Testis (tissue), 5 donors: ENCODE results near the gene NCOR1. TPM values are rescaled to one million over a fixed set of nuclear protein-coding genes. Genes with fewer than 3 reads are reported as not detected.

ENCODE experiments used
- DNase-seq: peaks from one replicate; pipeline ENCODE4 v3.0.0-alpha.2; 2019
- H3K27ac ChIP-seq, 2 donors: fragments of 200-600 bp; sonication (generic); one replicate each; pipeline ENCODE4 v1.5.1; 2019
- H3K27me3 ChIP-seq: fragments of 200-600 bp; sonication (generic); one replicate; pipeline ENCODE4 v1.5.1; 2019
- H3K36me3 ChIP-seq: fragments of 200-600 bp; sonication (generic); one replicate; pipeline ENCODE4 v1.5.1; 2017; ENCODE audit warnings: low read depth; ENCODE audit errors: missing control alignments
- H3K4me1 ChIP-seq: fragments of 200-600 bp; sonication (generic); one replicate; pipeline ENCODE4 v1.5.1; 2019
- H3K4me3 ChIP-seq, 2 donors: fragments of 200-600 bp; sonication (generic); one replicate each; pipeline ENCODE4 v1.5.1; 2017 to 2019
- H3K9me3 ChIP-seq: fragments of 200-600 bp; sonication (generic); one replicate; pipeline ENCODE4 v1.5.1; 2017
- CTCF ChIP-seq, 3 experiments: fragments of 450-650 bp in 2 of 3; fragments of 200-600 bp in 1 of 3; sonication (generic) in 1 of 3; IDR thresholded peaks; one replicate each; pipeline ENCODE4 v1.5.1; 2016 to 2019; ENCODE audit warnings: antibody characterized with exemption in 3 of 3, mild to moderate bottlenecking in 2 of 3, moderate library complexity in 1 of 3
- POLR2A ChIP-seq: fragments of 450-650 bp; IDR thresholded peaks from one replicate; pipeline ENCODE4 v1.6.1; 2017; ENCODE audit warnings: antibody characterized with exemption, mild to moderate bottlenecking, moderate library complexity
- WGBS, 2 donors: methylation state at CpG; one replicate each; pipeline ENCODE4 v1.1.5; 2018; 5-methylcytosine and 5-hydroxymethylcytosine counted together
- intact Hi-C: fragments of 100-400 bp; cut with DNase I; formaldehyde crosslinking; loops from one replicate; pipeline ENCODE4 v1.15.1; 2023; ENCODE audit warnings: low total_unique reads
- long read RNA-seq, 2 donors: transcript quantifications; one replicate each; lab custom pipeline, GENCODE V29; 2026
- polyA plus RNA-seq: library from polyadenylated mRNA; stranded (reverse); fragments of 350-450 nt; fragmentation: Illumina TruSeq; extraction: RNeasy Lipid Tissue Mini Kit (QIAGEN cat#74804); gene quantifications from one replicate; pipeline ENCODE4 v1.2.3, GENCODE V29; 2014; ENCODE audit warnings: low read depth, low replicate concordance; ENCODE audit not compliant: insufficient read depth
- total RNA-seq, 2 donors: library from RNA; depleted of rRNA; stranded (reverse); fragments of >200 nt; gene quantifications; one replicate each; pipeline ENCODE4 v1.2.3, GENCODE V29; 2016

Gene NCOR1
- total RNA-seq (100 to 1,000 TPM; 270 to 281 TPM), polyA plus RNA-seq (88.6 TPM)
- long read RNA-seq, donor 1, transcript NCOR1-221 (16 exons, 1,877 nt) = major isoform, 5 of 65 reads
- long read RNA-seq, donor 1, partial matches to known transcripts = 50 of 65 reads
- long read RNA-seq, donor 1, other reads (novel, unspliced or antisense) = 0 of 65 reads
- long read RNA-seq, donor 2, partial matches to known transcripts = 13 of 18 reads
- long read RNA-seq, donor 2, other reads (novel, unspliced or antisense) = 0 of 18 reads

GRCh38 chr17:16215273-16215964 is at the start of gene NCOR1:
TSS of gene NCOR1 (minus strand) at chr17:16215534. CDS start at chr17:16194569, 20,965 bp downstream.
- Histone ChIP-seq H3K27me3 (no peaks in the 10 kb centered on the region), H3K36me3 (no peaks in the 10 kb centered on the region), H3K27ac (peak within 1 kb of the TSS; percentile 95 to 98), H3K4me1 (peaks cover 15% of the 10 kb centered on the region), H3K9me3 (no peaks in the 10 kb centered on the region), H3K4me3 (peak within 1 kb of the TSS; percentile 96 to 99)
- 0% methylated on average over 32 to 45 of the region's 82 CpGs for WGBS, 2 donors
- intact Hi-C loops = no loop called here
- DNase-seq = peak; percentile 94
- TF ChIP-seq CTCF (IDR thresholded peaks at IDR 0.05) = peak in 1 of 3 experiments; percentile 20
- no peak for TF ChIP-seq POLR2A

GRCh38 chr17:16262201-16262600 is 46.9 kb upstream of the NCOR1 start:
- Histone ChIP-seq H3K4me1 (no peaks in the 10 kb centered on the region), H3K36me3 (no peaks in the 10 kb centered on the region), H3K9me3 (no peaks in the 10 kb centered on the region), H3K27ac (no peak overlapping the region), H3K27me3 (no peaks in the 10 kb centered on the region), H3K4me3 (no peak overlapping the region)
- WGBS, 2 donors = 95% methylated on average over 4 of the region's 4 CpGs
- intact Hi-C loops = no loop called here
- TF ChIP-seq POLR2A (no peak), CTCF (IDR thresholded peaks at IDR 0.05) (no peak)
- DNase-seq = no peak

GRCh38 chr17:16261049-16261448 is 45.7 kb upstream of the NCOR1 start:
- intact Hi-C loops = no loop called here

GRCh38 chr17:16259926-16260325 is 44.6 kb upstream of the NCOR1 start:
- WGBS, 2 donors = 100% methylated on average over 1 to 4 of the region's 6 CpGs
- no peaks in the 10 kb centered on the region for H3K9me3 ChIP-seq
- no peak overlapping the region for H3K4me3 ChIP-seq
- no peak overlapping the region for H3K27ac ChIP-seq
- TF ChIP-seq POLR2A = no peak
- no peak for TF ChIP-seq CTCF (IDR thresholded peaks at IDR 0.05)
- H3K27me3 ChIP-seq = no peaks in the 10 kb centered on the region
- intact Hi-C loops = no loop called here
- DNase-seq = no peak
- no peaks in the 10 kb centered on the region for H3K36me3 ChIP-seq
- H3K4me1 ChIP-seq = no peaks in the 10 kb centered on the region

More at GRCh38 chr17:16261049-16261448, 45.7 kb upstream of the NCOR1 start:
- Histone ChIP-seq H3K27me3 (no peaks in the 10 kb centered on the region), H3K4me3 (no peak overlapping the region), H3K27ac (no peak overlapping the region), H3K36me3 (no peaks in the 10 kb centered on the region), H3K4me1 (no peaks in the 10 kb centered on the region), H3K9me3 (no peaks in the 10 kb centered on the region)
- no peak for DNase-seq
- TF ChIP-seq CTCF (IDR thresholded peaks at IDR 0.05) = no peak
- TF ChIP-seq POLR2A = no peak
- 96 to 98% methylated on average over 3 of the region's 3 CpGs for WGBS, 2 donors
